ENCODE measurements around the gene OCA2. TPM values are rescaled to one million over a fixed set of nuclear protein-coding genes. Genes with fewer than 3 reads are reported as not detected.

The OCA2 gene
- polyA plus RNA-seq, 1 donor (not counting 4 experiments of a cell fraction or from before 2014, with no cell fraction given): 0.05 TPM

DNA sequence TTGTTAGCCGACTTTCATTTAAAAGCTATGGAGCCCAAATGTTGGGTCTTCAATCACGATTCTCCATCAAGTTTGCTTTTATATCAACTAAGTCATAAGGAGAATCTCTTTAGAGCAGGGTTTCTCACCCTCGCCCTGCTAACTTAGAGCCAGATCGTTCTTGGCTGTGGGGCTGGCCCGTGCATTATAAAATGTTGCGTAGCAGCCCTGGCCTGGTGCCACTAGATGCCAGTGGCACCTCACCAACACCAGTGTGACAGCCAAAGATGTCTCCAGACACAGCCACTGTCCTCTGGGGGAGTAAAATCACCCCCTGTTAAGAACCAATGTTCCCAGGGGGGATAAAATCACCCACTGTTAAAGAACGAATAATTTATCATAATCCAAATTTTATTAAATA lies 226.1 kb downstream of the OCA2 start:
- peaks cover 4% of the 10 kb centered on the region for H3K4me1 ChIP-seq (ENCODE audit: control insufficient read depth, extremely low read depth, insufficient read depth, low read length)
- H3K4me3 ChIP-seq (ENCODE audit: control insufficient read depth in 2 of 3, extremely low read depth in 1 of 3, insufficient read depth in 2 of 3, low read depth in 1 of 3, low read length in 3 of 3): no peak overlapping the region
- no peak overlapping the region for H3K27ac ChIP-seq (ENCODE audit: control insufficient read depth, insufficient read depth, low read length)
- no peaks in the 10 kb centered on the region for H3K9me3 ChIP-seq (ENCODE audit: control insufficient read depth, low read depth, low read length)
- no peaks in the 10 kb centered on the region for H3K79me2 ChIP-seq (ENCODE audit: control insufficient read depth, insufficient read depth, low read length)
- no peak for FAIRE-seq
- no peak overlapping the region for H2AFZ ChIP-seq (ENCODE audit: control insufficient read depth, low read length)
- no peaks in the 10 kb centered on the region for H3K27me3 ChIP-seq (ENCODE audit: control insufficient read depth, extremely low read depth, insufficient read depth, low read length)
- no peaks in the 10 kb centered on the region for H3K9me1 ChIP-seq (ENCODE audit: control insufficient read depth, extremely low read depth, insufficient read depth, low read length)
- H3K36me3 ChIP-seq (ENCODE audit: control insufficient read depth in 2 of 2, extremely low read depth in 1 of 2, insufficient read depth in 2 of 2, low read length in 2 of 2): no peaks in the 10 kb centered on the region
- H3K9ac ChIP-seq (ENCODE audit: control insufficient read depth, extremely low read depth, insufficient read depth, low read length): no peak overlapping the region
- dilution Hi-C loops (cut with MboI; ENCODE audit: extremely low pct_ligation_motif_present, low sequenced_read_pairs): no loop called here
- no peak for TF ChIP-seq EZH2 (IDR thresholded peaks at IDR 0.05; ENCODE audit: low read length)
- TF ChIP-seq, protein P1, sequence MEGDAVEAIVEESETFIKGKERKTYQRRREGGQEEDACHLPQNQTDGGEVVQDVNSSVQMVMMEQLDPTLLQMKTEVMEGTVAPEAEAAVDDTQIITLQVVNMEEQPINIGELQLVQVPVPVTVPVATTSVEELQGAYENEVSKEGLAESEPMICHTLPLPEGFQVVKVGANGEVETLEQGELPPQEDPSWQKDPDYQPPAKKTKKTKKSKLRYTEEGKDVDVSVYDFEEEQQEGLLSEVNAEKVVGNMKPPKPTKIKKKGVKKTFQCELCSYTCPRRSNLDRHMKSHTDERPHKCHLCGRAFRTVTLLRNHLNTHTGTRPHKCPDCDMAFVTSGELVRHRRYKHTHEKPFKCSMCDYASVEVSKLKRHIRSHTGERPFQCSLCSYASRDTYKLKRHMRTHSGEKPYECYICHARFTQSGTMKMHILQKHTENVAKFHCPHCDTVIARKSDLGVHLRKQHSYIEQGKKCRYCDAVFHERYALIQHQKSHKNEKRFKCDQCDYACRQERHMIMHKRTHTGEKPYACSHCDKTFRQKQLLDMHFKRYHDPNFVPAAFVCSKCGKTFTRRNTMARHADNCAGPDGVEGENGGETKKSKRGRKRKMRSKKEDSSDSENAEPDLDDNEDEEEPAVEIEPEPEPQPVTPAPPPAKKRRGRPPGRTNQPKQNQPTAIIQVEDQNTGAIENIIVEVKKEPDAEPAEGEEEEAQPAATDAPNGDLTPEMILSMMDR (optimal IDR thresholded peaks at IDR 0.05 in 1 of 3, IDR thresholded peaks at IDR 0.05 in 1 of 3, conservative IDR thresholded peaks at IDR 0.05 in 1 of 3; ENCODE audit: extremely low read depth in 1 of 3, insufficient read depth in 2 of 3, low read length in 3 of 3): peak in 1 of 3 experiments; percentile 6
- H4K20me1 ChIP-seq (ENCODE audit: control insufficient read depth, extremely low read depth, insufficient read depth, low read length): no peaks in the 10 kb centered on the region
- DNase-seq (ENCODE audit: low read depth, low spot score): no peak
- no peak overlapping the region for H3K4me2 ChIP-seq (ENCODE audit: control insufficient read depth, extremely low read depth, insufficient read depth, low read depth, low read length)

DNA sequence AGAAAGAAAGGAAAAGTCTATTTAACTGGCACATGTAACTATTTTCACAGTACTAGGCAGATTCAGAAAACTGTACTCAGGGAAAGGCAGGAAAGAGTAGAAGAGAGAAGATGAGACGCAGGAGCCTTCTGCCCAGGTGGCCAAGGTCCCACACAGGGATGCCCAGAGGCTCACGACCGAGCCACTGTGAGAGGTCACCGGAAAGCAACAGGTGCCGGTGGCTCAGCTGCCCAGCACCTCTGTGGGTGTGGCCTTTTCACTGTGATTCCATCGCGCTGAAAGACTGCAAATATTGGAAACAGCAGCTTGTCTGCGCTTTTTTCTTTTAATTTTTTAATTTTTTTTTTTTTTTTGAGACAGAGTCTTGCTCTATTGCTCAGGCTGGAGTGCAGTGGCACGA lies 226.8 kb downstream of the OCA2 start:
- FAIRE-seq: no peak
- H3K27me3 ChIP-seq (ENCODE audit: control insufficient read depth, extremely low read depth, insufficient read depth, low read length): no peaks in the 10 kb centered on the region
- no peaks in the 10 kb centered on the region for H3K9me1 ChIP-seq (ENCODE audit: control insufficient read depth, extremely low read depth, insufficient read depth, low read length)
- no peak overlapping the region for H3K4me3 ChIP-seq (ENCODE audit: control insufficient read depth in 2 of 3, extremely low read depth in 1 of 3, insufficient read depth in 2 of 3, low read depth in 1 of 3, low read length in 3 of 3)
- no peak for DNase-seq (ENCODE audit: low read depth, low spot score)
- no peak overlapping the region for H2AFZ ChIP-seq (ENCODE audit: control insufficient read depth, low read length)
- H3K9me3 ChIP-seq (ENCODE audit: control insufficient read depth, low read depth, low read length): no peaks in the 10 kb centered on the region
- H3K36me3 ChIP-seq (ENCODE audit: control insufficient read depth in 2 of 2, extremely low read depth in 1 of 2, insufficient read depth in 2 of 2, low read length in 2 of 2): no peaks in the 10 kb centered on the region
- no peaks in the 10 kb centered on the region for H3K79me2 ChIP-seq (ENCODE audit: control insufficient read depth, insufficient read depth, low read length)
- H4K20me1 ChIP-seq (ENCODE audit: control insufficient read depth, extremely low read depth, insufficient read depth, low read length): no peaks in the 10 kb centered on the region
- H3K4me1 ChIP-seq (ENCODE audit: control insufficient read depth, extremely low read depth, insufficient read depth, low read length): peaks cover 4% of the 10 kb centered on the region
- no peak overlapping the region for H3K9ac ChIP-seq (ENCODE audit: control insufficient read depth, extremely low read depth, insufficient read depth, low read length)
- TF ChIP-seq, protein P1 (optimal IDR thresholded peaks at IDR 0.05 in 1 of 3, IDR thresholded peaks at IDR 0.05 in 1 of 3, conservative IDR thresholded peaks at IDR 0.05 in 1 of 3; ENCODE audit: extremely low read depth in 1 of 3, insufficient read depth in 2 of 3, low read length in 3 of 3): no peak
- no peak overlapping the region for H3K27ac ChIP-seq (ENCODE audit: control insufficient read depth, insufficient read depth, low read length)
- dilution Hi-C loops (cut with MboI; ENCODE audit: extremely low pct_ligation_motif_present, low sequenced_read_pairs): no loop called here
- no peak overlapping the region for H3K4me2 ChIP-seq (ENCODE audit: control insufficient read depth, extremely low read depth, insufficient read depth, low read depth, low read length)
